ENCODE measurements around the gene FBXL17. TPM values are rescaled to one million over a fixed set of nuclear protein-coding genes. Genes with fewer than 3 reads are reported as not detected.

FBXL17 gene
- total RNA-seq, 3 donors from 2014 or later: 22.6 to 31.3 (median 28.8) TPM

GRCh38 chr5:107957051-107957450 is 424.8 kb downstream of the FBXL17 start:
- no peaks in the 10 kb centered on the region for H3K36me3 ChIP-seq
- intact Hi-C loops (cut with DNase I; ENCODE audit: low total_unique reads): no loop called here
- H3K27ac ChIP-seq: no peak overlapping the region
- H3K4me1 ChIP-seq: no peaks in the 10 kb centered on the region
- no peak for TF ChIP-seq POLR2AphosphoS5 (IDR thresholded peaks at IDR 0.05)
- TF ChIP-seq CTCF (IDR thresholded peaks at IDR 0.05): no peak
- TF ChIP-seq POLR2A (IDR thresholded peaks at IDR 0.05): no peak
- no peak overlapping the region for H3K4me3 ChIP-seq
- no peaks in the 10 kb centered on the region for H3K27me3 ChIP-seq
- no peaks in the 10 kb centered on the region for H3K9me3 ChIP-seq
- DNase-seq (ENCODE audit: low spot score in 2 of 2): no peak

- H3K27ac ChIP-seq: no peak overlapping the region
- H3K4me1 ChIP-seq: no peaks in the 10 kb centered on the region
- no peak overlapping the region for H3K4me3 ChIP-seq
- H3K36me3 ChIP-seq: no peaks in the 10 kb centered on the region
- no peak for DNase-seq (ENCODE audit: low spot score in 2 of 2)
- TF ChIP-seq POLR2AphosphoS5 (IDR thresholded peaks at IDR 0.05): no peak
- no peak for TF ChIP-seq POLR2A (IDR thresholded peaks at IDR 0.05)
- intact Hi-C loops (cut with DNase I; ENCODE audit: low total_unique reads): no loop called here
- no peaks in the 10 kb centered on the region for H3K27me3 ChIP-seq
- H3K9me3 ChIP-seq: no peaks in the 10 kb centered on the region
Observed at GRCh38 chr5:107955321-107955720, 426.6 kb downstream of the FBXL17 start.

- Histone ChIP-seq H3K4me1 (no peaks in the 10 kb centered on the region), H3K9me3 (no peaks in the 10 kb centered on the region), H3K36me3 (no peaks in the 10 kb centered on the region), H3K27ac (no peak overlapping the region), H3K4me3 (no peak overlapping the region), H3K27me3 (no peaks in the 10 kb centered on the region)
- no peak for DNase-seq (ENCODE audit: low spot score in 2 of 2)
- intact Hi-C loops (cut with DNase I; ENCODE audit: low total_unique reads): no loop called here
- TF ChIP-seq CTCF (IDR thresholded peaks at IDR 0.05) (no peak), POLR2A (IDR thresholded peaks at IDR 0.05) (no peak), POLR2AphosphoS5 (IDR thresholded peaks at IDR 0.05) (no peak)
Observed at GRCh38 chr5:107954254-107954653, 427.6 kb downstream of the FBXL17 start.

- no peaks in the 10 kb centered on the region for H3K36me3 ChIP-seq
- TF ChIP-seq CTCF (IDR thresholded peaks at IDR 0.05) (no peak), POLR2AphosphoS5 (IDR thresholded peaks at IDR 0.05) (no peak), POLR2A (IDR thresholded peaks at IDR 0.05) (no peak)
- no peaks in the 10 kb centered on the region for H3K27me3 ChIP-seq
- intact Hi-C loops (cut with DNase I; ENCODE audit: low total_unique reads): no loop called here
- no peak overlapping the region for H3K27ac ChIP-seq
- no peaks in the 10 kb centered on the region for H3K9me3 ChIP-seq
- no peak overlapping the region for H3K4me3 ChIP-seq
- no peak for DNase-seq (ENCODE audit: low spot score in 2 of 2)
- H3K4me1 ChIP-seq: no peaks in the 10 kb centered on the region
Observed at GRCh38 chr5:107952450-107952849, 429.4 kb downstream of the FBXL17 start.

- no peak overlapping the region for H3K27ac ChIP-seq
- no peaks in the 10 kb centered on the region for H3K9me3 ChIP-seq
- no peak for TF ChIP-seq CTCF (IDR thresholded peaks at IDR 0.05)
- TF ChIP-seq POLR2AphosphoS5 (IDR thresholded peaks at IDR 0.05): no peak
- TF ChIP-seq POLR2A (IDR thresholded peaks at IDR 0.05): no peak
- H3K4me1 ChIP-seq: no peaks in the 10 kb centered on the region
- H3K4me3 ChIP-seq: no peak overlapping the region
- intact Hi-C loops (cut with DNase I; ENCODE audit: low total_unique reads): no loop called here
- H3K27me3 ChIP-seq: no peaks in the 10 kb centered on the region
- no peaks in the 10 kb centered on the region for H3K36me3 ChIP-seq
- no peak for DNase-seq (ENCODE audit: low spot score in 2 of 2)
Observed at GRCh38 chr5:107951309-107951708, 430.6 kb downstream of the FBXL17 start.

GRCh38 chr5:107950776-107951175 is 431.1 kb downstream of the FBXL17 start:
- no peak for TF ChIP-seq POLR2AphosphoS5 (IDR thresholded peaks at IDR 0.05)
- no peak for TF ChIP-seq CTCF (IDR thresholded peaks at IDR 0.05)
- no peak for TF ChIP-seq POLR2A (IDR thresholded peaks at IDR 0.05)
- H3K27ac ChIP-seq: no peak overlapping the region
- H3K4me1 ChIP-seq: no peaks in the 10 kb centered on the region
- no peak for DNase-seq (ENCODE audit: low spot score in 2 of 2)
- no peak overlapping the region for H3K4me3 ChIP-seq
- intact Hi-C loops (cut with DNase I; ENCODE audit: low total_unique reads): no loop called here
- no peaks in the 10 kb centered on the region for H3K9me3 ChIP-seq
- H3K27me3 ChIP-seq: no peaks in the 10 kb centered on the region
- no peaks in the 10 kb centered on the region for H3K36me3 ChIP-seq

Data from breast epithelium (tissue), 4 donors.